ENCODE data around the gene SMIM1. TPM values are rescaled to one million over a fixed set of nuclear protein-coding genes. Genes with fewer than 3 reads are reported as not detected.
A peak's percentile ranks its signal among the peaks of the same experiment; 100 is the strongest.

Gene SMIM1
- total RNA-seq, 1 donor from 2014 or later: 2.1 TPM

DNA sequence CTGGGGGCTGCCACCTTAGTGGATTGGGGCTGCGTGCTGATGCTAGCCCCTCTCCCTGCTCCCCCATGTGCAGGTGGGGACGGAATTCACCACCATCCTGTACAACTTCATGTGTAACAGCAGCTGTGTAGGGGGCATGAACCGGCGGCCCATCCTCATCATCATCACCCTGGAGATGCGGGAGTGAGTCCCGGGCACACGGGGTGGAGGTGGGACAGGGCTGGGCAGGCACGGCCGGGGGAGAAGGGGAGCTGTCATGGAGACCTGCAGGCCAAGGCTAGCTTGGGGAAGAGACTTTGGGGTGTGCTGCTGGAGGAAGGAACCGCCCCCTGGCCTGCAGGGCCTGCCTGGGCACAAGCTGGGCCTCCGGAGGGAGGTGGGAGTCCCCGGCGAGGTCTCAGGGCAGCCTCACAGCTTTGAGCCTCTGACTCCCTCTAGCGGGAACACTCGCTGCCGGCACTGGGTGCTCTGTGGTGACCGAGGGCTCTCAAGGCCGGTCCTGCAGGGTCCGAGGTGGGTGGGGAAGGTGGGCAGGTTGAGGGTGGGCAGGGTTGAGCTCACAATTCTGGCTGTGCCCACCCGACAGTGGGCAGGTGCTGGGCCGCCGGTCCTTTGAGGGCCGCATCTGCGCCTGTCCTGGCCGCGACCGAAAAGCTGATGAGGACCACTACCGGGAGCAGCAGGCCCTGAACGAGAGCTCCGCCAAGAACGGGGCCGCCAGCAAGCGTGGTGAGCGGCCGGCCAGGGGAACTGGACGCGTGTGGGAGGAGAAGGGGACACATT lies 45.3 kb upstream of the SMIM1 start:
- H3K36me3 Mint-ChIP-seq (ENCODE audit: low read depth, unreplicated experiment): no peaks in the 10 kb centered on the region
- peaks cover 7% of the 10 kb centered on the region for H3K27me3 Mint-ChIP-seq (ENCODE audit: unreplicated experiment)
- H3K4me3 Mint-ChIP-seq (ENCODE audit: unreplicated experiment): no peak overlapping the region
- TF ChIP-seq, protein P1, sequence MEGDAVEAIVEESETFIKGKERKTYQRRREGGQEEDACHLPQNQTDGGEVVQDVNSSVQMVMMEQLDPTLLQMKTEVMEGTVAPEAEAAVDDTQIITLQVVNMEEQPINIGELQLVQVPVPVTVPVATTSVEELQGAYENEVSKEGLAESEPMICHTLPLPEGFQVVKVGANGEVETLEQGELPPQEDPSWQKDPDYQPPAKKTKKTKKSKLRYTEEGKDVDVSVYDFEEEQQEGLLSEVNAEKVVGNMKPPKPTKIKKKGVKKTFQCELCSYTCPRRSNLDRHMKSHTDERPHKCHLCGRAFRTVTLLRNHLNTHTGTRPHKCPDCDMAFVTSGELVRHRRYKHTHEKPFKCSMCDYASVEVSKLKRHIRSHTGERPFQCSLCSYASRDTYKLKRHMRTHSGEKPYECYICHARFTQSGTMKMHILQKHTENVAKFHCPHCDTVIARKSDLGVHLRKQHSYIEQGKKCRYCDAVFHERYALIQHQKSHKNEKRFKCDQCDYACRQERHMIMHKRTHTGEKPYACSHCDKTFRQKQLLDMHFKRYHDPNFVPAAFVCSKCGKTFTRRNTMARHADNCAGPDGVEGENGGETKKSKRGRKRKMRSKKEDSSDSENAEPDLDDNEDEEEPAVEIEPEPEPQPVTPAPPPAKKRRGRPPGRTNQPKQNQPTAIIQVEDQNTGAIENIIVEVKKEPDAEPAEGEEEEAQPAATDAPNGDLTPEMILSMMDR (IDR thresholded peaks at IDR 0.05; ENCODE audit: unreplicated experiment): peak; percentile 15
- no peaks in the 10 kb centered on the region for H3K4me1 Mint-ChIP-seq (ENCODE audit: unreplicated experiment)
- H3K27ac Mint-ChIP-seq (ENCODE audit: unreplicated experiment): no peak overlapping the region
- DNase-seq (ENCODE audit: low spot score): peak; percentile 62
- H3K9me3 Mint-ChIP-seq (ENCODE audit: unreplicated experiment): no peaks in the 10 kb centered on the region

DNA sequence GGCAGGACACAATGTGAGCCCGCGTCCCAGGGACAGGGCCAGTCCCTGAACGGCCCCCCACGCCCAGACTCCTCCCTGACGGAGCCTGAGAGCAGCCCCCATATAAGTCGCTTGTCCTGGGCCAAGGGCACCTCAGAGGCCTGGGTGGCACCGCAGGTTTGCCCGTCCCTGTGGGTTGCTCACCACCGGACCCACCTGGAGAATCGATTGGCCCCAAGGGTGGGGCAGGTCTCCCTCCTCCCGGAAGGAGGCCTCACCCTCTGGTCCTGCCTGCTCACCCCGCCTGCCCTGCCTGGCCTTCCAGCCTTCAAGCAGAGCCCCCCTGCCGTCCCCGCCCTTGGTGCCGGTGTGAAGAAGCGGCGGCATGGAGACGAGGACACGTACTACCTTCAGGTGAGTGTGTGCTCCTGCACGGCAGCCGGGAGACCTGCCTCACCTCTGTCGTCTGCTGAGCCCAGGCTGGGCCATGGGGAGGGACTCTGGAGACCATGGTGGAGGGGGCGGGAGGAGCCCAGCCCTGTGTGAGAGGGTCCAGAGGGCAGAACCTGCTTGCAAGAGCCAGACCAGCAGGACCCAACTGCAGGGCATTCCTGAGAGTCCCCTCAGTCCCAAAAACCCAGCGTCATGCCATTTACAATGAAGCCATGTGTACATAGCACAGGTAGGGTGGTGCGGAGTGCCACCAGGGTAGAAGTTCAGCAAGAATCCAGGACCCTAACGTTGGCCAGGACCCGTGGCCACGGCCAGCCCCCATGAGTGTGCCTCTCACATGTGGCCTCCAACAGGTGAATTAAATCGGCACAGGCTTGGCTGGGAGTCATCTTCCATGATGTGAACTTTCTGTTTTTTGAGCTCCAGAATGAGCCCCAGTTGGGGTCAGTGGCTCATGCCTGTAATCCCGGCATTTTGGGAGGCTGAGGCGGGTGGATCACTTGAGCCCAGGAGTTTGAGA lies 44.4 kb upstream of the SMIM1 start:
- H3K4me3 Mint-ChIP-seq (ENCODE audit: unreplicated experiment): no peak overlapping the region
- H3K27me3 Mint-ChIP-seq (ENCODE audit: unreplicated experiment): peaks cover 7% of the 10 kb centered on the region
- TF ChIP-seq, protein P1 (IDR thresholded peaks at IDR 0.05; ENCODE audit: unreplicated experiment): no peak
- H3K36me3 Mint-ChIP-seq (ENCODE audit: low read depth, unreplicated experiment): no peaks in the 10 kb centered on the region
- DNase-seq (ENCODE audit: low spot score): no peak
- no peak overlapping the region for H3K27ac Mint-ChIP-seq (ENCODE audit: unreplicated experiment)
- H3K9me3 Mint-ChIP-seq (ENCODE audit: unreplicated experiment): no peaks in the 10 kb centered on the region
- no peaks in the 10 kb centered on the region for H3K4me1 Mint-ChIP-seq (ENCODE audit: unreplicated experiment)

DNA sequence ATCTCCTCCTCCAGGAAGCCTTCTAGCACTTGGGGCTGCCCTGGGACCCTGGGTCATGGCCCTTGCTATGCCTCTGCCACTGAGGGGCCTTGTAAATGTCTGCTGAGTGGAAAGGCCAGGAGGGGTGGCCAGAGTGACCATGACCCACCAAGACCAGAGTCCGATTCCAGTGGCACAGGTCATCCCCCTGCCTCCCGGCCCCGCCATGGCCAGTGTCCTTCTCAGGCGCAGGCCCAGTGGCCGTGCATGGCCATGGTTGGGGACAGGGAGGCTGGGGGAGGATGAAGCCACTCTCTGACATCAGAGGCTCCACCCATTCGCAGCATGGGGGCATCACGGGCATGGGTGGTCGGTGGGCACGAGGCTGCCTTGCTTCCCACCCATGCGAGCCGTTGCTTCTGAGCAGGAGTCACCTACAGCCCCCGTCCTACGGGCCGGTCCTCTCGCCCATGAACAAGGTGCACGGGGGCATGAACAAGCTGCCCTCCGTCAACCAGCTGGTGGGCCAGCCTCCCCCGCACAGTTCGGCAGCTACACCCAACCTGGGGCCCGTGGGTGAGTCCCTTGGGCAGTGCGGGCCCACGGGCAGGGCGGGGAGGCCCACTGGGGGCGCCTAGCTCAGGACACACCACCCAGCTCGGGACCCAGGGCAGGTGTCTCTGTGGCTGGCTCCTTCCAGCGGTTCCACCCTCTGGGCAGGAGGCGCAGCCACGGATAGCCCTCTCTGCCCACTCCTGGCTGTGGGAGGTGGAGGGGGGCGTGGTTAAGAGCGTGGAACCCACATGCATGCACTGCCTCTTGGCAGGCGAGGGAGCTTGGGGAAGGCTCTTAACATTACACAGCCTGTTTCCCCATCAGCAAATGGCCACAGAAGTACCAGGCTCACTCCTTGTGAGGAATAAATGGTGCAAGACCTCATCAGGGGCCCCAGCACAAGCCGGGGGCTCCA lies 42.7 kb upstream of the SMIM1 start:
- TF ChIP-seq, protein P1 (IDR thresholded peaks at IDR 0.05; ENCODE audit: unreplicated experiment): no peak
- Mint-ChIP-seq H3K9me3 (ENCODE audit: unreplicated experiment) (no peaks in the 10 kb centered on the region), H3K27ac (ENCODE audit: unreplicated experiment) (no peak overlapping the region), H3K4me1 (ENCODE audit: unreplicated experiment) (no peaks in the 10 kb centered on the region), H3K36me3 (ENCODE audit: low read depth, unreplicated experiment) (no peaks in the 10 kb centered on the region), H3K27me3 (ENCODE audit: unreplicated experiment) (peaks cover 10% of the 10 kb centered on the region), H3K4me3 (ENCODE audit: unreplicated experiment) (no peak overlapping the region)
- DNase-seq (ENCODE audit: low spot score): no peak

DNA sequence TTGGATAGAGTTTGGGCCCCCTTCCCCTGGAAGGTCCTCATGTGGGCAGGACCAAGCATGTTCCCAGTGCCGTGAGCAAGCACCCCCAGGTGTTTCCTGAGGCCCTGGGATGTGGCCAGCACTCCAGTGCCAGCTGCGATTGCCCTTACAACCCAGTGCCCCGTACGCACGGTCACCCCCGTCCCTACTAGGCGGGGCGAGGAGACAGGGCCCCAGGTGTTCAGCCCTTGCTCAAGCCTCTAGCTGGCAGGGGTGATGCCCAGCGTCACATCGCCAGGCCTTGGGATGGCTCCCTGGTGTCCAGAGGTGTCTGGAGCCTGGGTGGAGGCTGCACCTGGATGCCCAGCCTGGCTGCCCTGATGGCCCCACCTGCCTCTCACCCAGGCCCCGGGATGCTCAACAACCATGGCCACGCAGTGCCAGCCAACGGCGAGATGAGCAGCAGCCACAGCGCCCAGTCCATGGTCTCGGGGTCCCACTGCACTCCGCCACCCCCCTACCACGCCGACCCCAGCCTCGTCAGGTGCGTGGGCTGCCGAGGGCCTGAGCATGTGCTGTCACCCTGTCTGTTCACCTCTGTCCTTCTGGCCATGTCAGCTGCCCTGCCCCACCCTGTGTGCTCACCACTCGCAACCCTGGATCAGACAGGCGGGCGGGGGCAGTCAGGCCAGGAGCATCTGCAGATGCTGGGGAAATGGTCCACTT lies 41.9 kb upstream of the SMIM1 start:
- no peak for DNase-seq (ENCODE audit: low spot score)
- Mint-ChIP-seq H3K27me3 (ENCODE audit: unreplicated experiment) (peaks cover 9% of the 10 kb centered on the region), H3K36me3 (ENCODE audit: low read depth, unreplicated experiment) (peaks cover under 1% of the 10 kb centered on the region), H3K9me3 (ENCODE audit: unreplicated experiment) (no peaks in the 10 kb centered on the region), H3K27ac (ENCODE audit: unreplicated experiment) (no peak overlapping the region), H3K4me1 (ENCODE audit: unreplicated experiment) (no peaks in the 10 kb centered on the region), H3K4me3 (ENCODE audit: unreplicated experiment) (no peak overlapping the region)
- TF ChIP-seq, protein P1 (IDR thresholded peaks at IDR 0.05; ENCODE audit: unreplicated experiment): no peak

All from endothelial cell (in vitro differentiated cells).